ENCODE measurements around the gene STARD9. TPM values are rescaled to one million over a fixed set of nuclear protein-coding genes. Genes with fewer than 3 reads are reported as not detected.

The STARD9 gene
- total and polyA plus RNA-seq, 10 of the 15 experiments (the other 5 are each of a cell fraction or from before 2014, with no cell fraction given), result 0.58 to 11.5 (median 6.1) TPM

DNA sequence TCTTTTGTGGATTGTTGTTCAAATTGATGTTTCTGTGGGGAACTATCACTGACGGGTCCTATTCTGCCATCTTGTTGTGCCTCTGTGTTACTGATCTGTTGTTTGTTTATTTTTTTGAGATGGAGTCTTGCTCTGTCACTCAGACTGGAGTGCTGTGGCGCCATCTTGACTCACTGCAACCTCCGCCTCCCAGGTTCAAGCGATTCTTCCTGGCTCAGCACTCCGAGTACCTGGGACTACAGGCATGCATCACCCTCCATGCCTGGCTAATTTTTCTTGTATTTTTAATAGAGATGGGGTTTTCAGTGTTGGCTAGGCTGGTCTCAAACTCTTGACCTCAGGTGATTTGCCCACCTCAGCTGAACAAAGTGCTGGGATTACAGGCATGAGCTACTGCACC is 129.9 kb downstream of the STARD9 start:
- ChIA-PET RAD21 (ENCODE audit: unreplicated experiment) (interaction anchor here (0.7 to 3.3 kb wide), 3 partner anchors 216 to 221 kb away, joined by 4 to 22 read pairs (median 8); no protein-coding TSS in a partner anchor), POLR2A (no interaction called here), SMC1A (ENCODE audit: uncharacterized antibody, unreplicated experiment) (interaction anchor here (1.0 to 1.7 kb wide), 6 partner anchors 35 to 499 kb away, joined by 3 to 16 read pairs (median 5); no protein-coding TSS in a partner anchor), CTCF (interaction anchor here (1.1 to 4.8 kb wide), 8 partner anchors 24 to 580 kb away, joined by 3 to 75 read pairs (median 6); no protein-coding TSS in a partner anchor)
- intact Hi-C loops (cut with micrococcal nuclease; ENCODE audit: unreplicated experiment) (loop anchor here (2.0 kb wide), 2 partner anchors 213 to 499 kb away; no protein-coding TSS in a partner anchor), in situ Hi-C loops (cut with MboI) (loop anchor here (10.0 kb wide), 1 partner anchor 219 kb away; the partner anchor contains the start of gene TTBK2)
- Histone ChIP-seq H3K9me3 (replicated peaks; ENCODE audit: control insufficient read depth, insufficient read depth, low read length) (no peaks in the 10 kb centered on the region), H2AFZ (ENCODE audit: control insufficient read depth, low read depth, low read length) (no peak overlapping the region), H3K4me2 (ENCODE audit: control insufficient read depth, insufficient read depth) (no peak overlapping the region), H4K20me1 (ENCODE audit: control insufficient read depth, insufficient read depth) (no peaks in the 10 kb centered on the region), H3K36me3 (ENCODE audit: control insufficient read depth in 2 of 2, insufficient read depth in 2 of 2, low read length in 1 of 2) (no peaks in the 10 kb centered on the region), H3K9ac (ENCODE audit: control insufficient read depth, insufficient read depth, low read length) (no peak overlapping the region), H3K79me2 (ENCODE audit: control insufficient read depth, insufficient read depth, low read length) (no peaks in the 10 kb centered on the region), H3K27me3 (replicated peaks in 1 of 2; ENCODE audit: control insufficient read depth in 2 of 2, insufficient read depth in 2 of 2, low read length in 1 of 2) (no peaks in the 10 kb centered on the region), H3K4me1 (ENCODE audit: control insufficient read depth, insufficient read depth, low read length) (no peaks in the 10 kb centered on the region), H3K27ac (ENCODE audit: control insufficient read depth, insufficient read depth) (no peak overlapping the region), H3K4me3 (no peak overlapping the region)
- WGBS (ENCODE audit: insufficient coverage, insufficient replicate concordance, low lambda C conversion rate, missing lambda C conversion rate), result 95% methylated on average over 5 of the region's 5 CpGs
- DNase-seq (ENCODE audit: low read depth, low spot score) (no peak), ATAC-seq (no peak), FAIRE-seq (no peak)
- TF ChIP-seq HDGF (IDR thresholded peaks at IDR 0.05) (no peak), EGR1 (IDR thresholded peaks at IDR 0.05; ENCODE audit: borderline replicate concordance in 1 of 2, low read depth in 2 of 2, low read length in 2 of 2) (no peak)
- BruUV-seq (replicated peaks), result no TSS peak

GRCh38 chr15:42707068-42707467 is 131.7 kb downstream of the STARD9 start:
- intact Hi-C loops (cut with micrococcal nuclease; ENCODE audit: unreplicated experiment), result no loop called here
- RAD21 ChIA-PET (ENCODE audit: unreplicated experiment), result interaction anchor here (1.2 kb wide), 1 partner anchor 221 kb away, joined by 5 read pairs; no protein-coding TSS in a partner anchor
- TF ChIP-seq SKIL (IDR thresholded peaks at IDR 0.05; ENCODE audit: low read depth, poor library complexity, severe bottlenecking) (no peak), TARDBP (IDR thresholded peaks at IDR 0.05; ENCODE audit: borderline replicate concordance) (no peak), IRF3 (IDR thresholded peaks at IDR 0.05) (no peak), ZNF592 (IDR thresholded peaks at IDR 0.05) (no peak), ZNF207 (IDR thresholded peaks at IDR 0.05; ENCODE audit: borderline replicate concordance) (no peak), POLR2AphosphoS2 (IDR thresholded peaks at IDR 0.05; ENCODE audit: low read depth, low read length) (no peak)

More at GRCh38 chr15:42707068-42707467, 131.7 kb downstream of the STARD9 start:
- Histone ChIP-seq H2AFZ (ENCODE audit: control insufficient read depth, low read depth, low read length) (no peak overlapping the region), H3K4me3 (no peak overlapping the region), H3K9me3 (replicated peaks; ENCODE audit: control insufficient read depth, insufficient read depth, low read length) (no peaks in the 10 kb centered on the region), H4K20me1 (ENCODE audit: control insufficient read depth, insufficient read depth) (no peaks in the 10 kb centered on the region), H3K36me3 (ENCODE audit: control insufficient read depth in 2 of 2, insufficient read depth in 2 of 2, low read length in 1 of 2) (no peaks in the 10 kb centered on the region; a peak in 1 of 4 replicates), H3K9ac (ENCODE audit: control insufficient read depth, insufficient read depth, low read length) (no peak overlapping the region), H3K27ac (ENCODE audit: control insufficient read depth, insufficient read depth) (no peak overlapping the region), H3K4me1 (ENCODE audit: control insufficient read depth, insufficient read depth, low read length) (no peaks in the 10 kb centered on the region), H3K79me2 (ENCODE audit: control insufficient read depth, insufficient read depth, low read length) (no peaks in the 10 kb centered on the region), H3K27me3 (replicated peaks in 1 of 2; ENCODE audit: control insufficient read depth in 2 of 2, insufficient read depth in 2 of 2, low read length in 1 of 2) (no peaks in the 10 kb centered on the region), H3K4me2 (ENCODE audit: control insufficient read depth, insufficient read depth) (no peak overlapping the region)
- FAIRE-seq, result no peak
- in situ Hi-C loops (cut with MboI), result loop anchor here (10.0 kb wide), 1 partner anchor 218 kb away; the partner anchor contains the start of gene TTBK2
- CTCF ChIA-PET, result interaction anchor here (1.2 to 4.8 kb wide), 5 partner anchors 10 to 222 kb away, joined by 6 to 75 read pairs (median 7); no protein-coding TSS in a partner anchor
- DNase-seq (ENCODE audit: low read depth, low spot score), result no peak
- SMC1A ChIA-PET (ENCODE audit: uncharacterized antibody, unreplicated experiment), result interaction anchor here (1.7 kb wide), 1 partner anchor 219 kb away, joined by 16 read pairs; no protein-coding TSS in a partner anchor
- POLR2A ChIA-PET, result interaction anchor here (0.6 to 0.7 kb wide), 2 partner anchors 144 to 1431 kb away, joined by 3 to 6 read pairs; no protein-coding TSS in a partner anchor
- 82% methylated on average over 2 of the region's 2 CpGs for WGBS (ENCODE audit: insufficient coverage, insufficient replicate concordance, low lambda C conversion rate, missing lambda C conversion rate)
- ATAC-seq, result no peak
- BruUV-seq (replicated peaks), result no TSS peak

Measured in GM12878 (cell line).